Measurements from ENCODE around the gene ENTPD8. TPM values are rescaled to one million over a fixed set of nuclear protein-coding genes. Genes with fewer than 3 reads are reported as not detected.

ENTPD8 gene
- total RNA-seq, 4 donors from 2014 or later = not detected

GRCh38 chr9:137394866-137395665, 46.1 kb downstream of the ENTPD8 start:
- WGBS, 2 donors = 89% methylated on average over 8 of the region's 36 CpGs; no CpG with 5 or more reads in 1 of the 2 donors
- no peaks in the 10 kb centered on the region for H3K27me3 ChIP-seq
- intact Hi-C loops (cut with DNase I) = no loop called here
- no peak for DNase-seq
- peaks cover 0 to 11% (median 0%) of the 10 kb centered on the region in 3 donors for H3K4me1 ChIP-seq
- H3K4me3 ChIP-seq = no peak overlapping the region
- H3K36me3 ChIP-seq = peaks cover 0 to 38% (median 0%) of the 10 kb centered on the region in 3 donors
- no peaks in the 10 kb centered on the region for H3K9me3 ChIP-seq
- TF ChIP-seq CTCF (IDR thresholded peaks at IDR 0.05) = no peak
- no peak for TF ChIP-seq POLR2A (IDR thresholded peaks at IDR 0.05)
- H3K27ac ChIP-seq = no peak overlapping the region

GRCh38 chr9:137393176-137394150, 47.7 kb downstream of the ENTPD8 start:
- TF ChIP-seq CTCF (IDR thresholded peaks at IDR 0.05) (no peak), POLR2A (IDR thresholded peaks at IDR 0.05) (no peak)

GRCh38 chr9:137392232-137393007, 48.7 kb downstream of the ENTPD8 start:
- DNase-seq = no peak
- WGBS, 2 donors = 93% methylated on average over 9 of the region's 23 CpGs; no CpG with 5 or more reads in 1 of the 2 donors
- H3K9me3 ChIP-seq = no peaks in the 10 kb centered on the region
- no peak overlapping the region for H3K4me3 ChIP-seq
- no peak for TF ChIP-seq POLR2A (IDR thresholded peaks at IDR 0.05)
- TF ChIP-seq CTCF (IDR thresholded peaks at IDR 0.05) = no peak
- intact Hi-C loops (cut with DNase I) = no loop called here
- peaks cover 0 to 16% (median 6%) of the 10 kb centered on the region in 3 donors for H3K4me1 ChIP-seq
- no peak overlapping the region for H3K27ac ChIP-seq
- H3K36me3 ChIP-seq = peaks cover 0 to 51% (median 0%) of the 10 kb centered on the region in 3 donors
- H3K27me3 ChIP-seq = no peaks in the 10 kb centered on the region

More at GRCh38 chr9:137393176-137394150, 47.7 kb downstream of the ENTPD8 start:
- intact Hi-C loops (cut with DNase I) = no loop called here
- H3K4me1 ChIP-seq = peaks cover 0 to 5% (median 0%) of the 10 kb centered on the region in 3 donors
- 91 to 95% methylated on average over 10 of the region's 28 CpGs for WGBS, 2 donors
- H3K36me3 ChIP-seq = peaks cover 0 to 51% (median 0%) of the 10 kb centered on the region in 3 donors
- DNase-seq = no peak
- no peaks in the 10 kb centered on the region for H3K9me3 ChIP-seq
- H3K27me3 ChIP-seq = no peaks in the 10 kb centered on the region
- H3K4me3 ChIP-seq = no peak overlapping the region
- no peak overlapping the region for H3K27ac ChIP-seq

- TF ChIP-seq CTCF (IDR thresholded peaks at IDR 0.05) (no peak), POLR2A (IDR thresholded peaks at IDR 0.05) (no peak)
- H3K27ac ChIP-seq = peak overlapping the region; percentile 1 to 86 (median 60)
- H3K4me3 ChIP-seq = peak overlapping the region in 1 of 4 donors; percentile 28
- H3K9me3 ChIP-seq = no peaks in the 10 kb centered on the region
- H3K36me3 ChIP-seq = peaks cover 0 to 51% (median 0%) of the 10 kb centered on the region in 3 donors
- no peak for DNase-seq
- H3K4me1 ChIP-seq = peaks cover 0 to 21% (median 6%) of the 10 kb centered on the region in 3 donors
- no peaks in the 10 kb centered on the region for H3K27me3 ChIP-seq
- WGBS, 2 donors = 80 to 100% methylated on average over 2 to 3 of the region's 22 CpGs
- intact Hi-C loops (cut with DNase I) = no loop called here
These were observed 49.8 kb downstream of the ENTPD8 start for GRCh38 chr9:137391411-137391754.

Data from esophagus squamous epithelium (tissue), 5 donors.